Measurements from ENCODE around the gene CRYBA1.
"Not testable (repeated sequence)": the region's sequence is repeated elsewhere in the genome, so short reads cannot be mapped to it uniquely, and the experiment has no call there.

The CRYBA1 gene, protein sequence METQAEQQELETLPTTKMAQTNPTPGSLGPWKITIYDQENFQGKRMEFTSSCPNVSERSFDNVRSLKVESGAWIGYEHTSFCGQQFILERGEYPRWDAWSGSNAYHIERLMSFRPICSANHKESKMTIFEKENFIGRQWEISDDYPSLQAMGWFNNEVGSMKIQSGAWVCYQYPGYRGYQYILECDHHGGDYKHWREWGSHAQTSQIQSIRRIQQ

DNA sequence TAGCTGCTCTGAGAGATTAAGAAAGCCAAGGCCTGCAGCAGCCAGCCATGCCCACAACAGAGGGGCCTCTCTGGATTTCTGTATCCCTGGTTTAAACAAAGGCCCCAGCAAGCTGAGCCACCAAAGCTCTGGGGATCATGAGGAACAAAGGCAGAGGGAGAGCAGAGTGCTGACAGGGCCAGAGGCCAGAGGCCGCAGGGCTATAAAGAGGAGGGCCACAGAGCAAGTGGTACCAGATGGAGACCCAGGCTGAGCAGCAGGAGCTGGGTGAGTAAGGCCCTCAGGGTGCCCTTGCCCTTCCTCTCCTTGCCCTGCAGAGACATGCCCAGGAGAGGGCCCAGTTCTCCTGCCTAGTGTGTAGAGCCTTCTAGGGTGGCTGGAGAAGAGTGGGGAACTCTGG lies at the start of gene CRYBA1:
TSS of gene CRYBA1 (plus strand) at position 232 of the 400 bp plus-strand sequence. CDS start at position 237, 5 bp downstream.
- no peak for DNase-seq (ENCODE audit: low read depth)

DNA sequence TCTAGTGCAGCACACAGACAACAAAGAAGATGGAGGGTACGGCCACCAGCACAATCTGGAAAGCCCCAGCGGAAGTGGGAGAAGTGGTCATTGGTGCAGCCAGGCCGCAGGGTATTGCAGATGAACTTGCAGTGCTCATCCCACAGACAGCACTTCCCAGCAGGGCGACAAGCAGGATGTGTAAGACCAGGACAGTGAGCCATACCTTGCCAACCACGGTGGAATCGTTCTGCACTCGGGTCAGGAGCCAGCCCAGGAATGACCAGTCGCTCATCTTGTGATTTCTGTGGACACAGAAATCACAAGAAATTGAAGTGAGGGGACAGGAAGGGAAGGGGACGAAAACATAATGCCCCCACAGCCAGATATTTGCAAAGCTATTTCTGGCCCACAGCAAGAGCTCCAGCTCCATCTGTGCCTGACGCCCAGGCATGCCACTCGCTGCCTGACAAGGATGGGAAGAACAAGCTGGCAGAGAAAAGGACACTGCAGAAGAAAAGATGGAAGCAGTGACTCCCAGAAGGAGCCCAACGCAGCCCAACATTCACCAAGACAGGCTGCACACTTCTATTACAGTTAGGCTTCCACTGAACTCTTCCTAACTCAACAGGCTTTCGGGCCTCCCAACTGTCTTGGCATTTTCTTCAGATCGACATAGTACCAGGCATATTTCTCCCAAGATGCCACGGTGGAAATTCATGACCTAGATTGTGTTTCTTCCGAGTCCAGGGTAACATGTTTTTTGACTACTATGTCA lies 49.0 kb upstream of the CRYBA1 start:
- no peak for DNase-seq (ENCODE audit: low read depth)

- not testable (repeated sequence) for DNase-seq (ENCODE audit: low read depth)
Observed at GRCh38 chr17:29204068-29204804, 42.4 kb upstream of the CRYBA1 start.

- DNase-seq (ENCODE audit: low read depth) = no peak
Observed at GRCh38 chr17:29205047-29205446, 41.6 kb upstream of the CRYBA1 start.

DNA sequence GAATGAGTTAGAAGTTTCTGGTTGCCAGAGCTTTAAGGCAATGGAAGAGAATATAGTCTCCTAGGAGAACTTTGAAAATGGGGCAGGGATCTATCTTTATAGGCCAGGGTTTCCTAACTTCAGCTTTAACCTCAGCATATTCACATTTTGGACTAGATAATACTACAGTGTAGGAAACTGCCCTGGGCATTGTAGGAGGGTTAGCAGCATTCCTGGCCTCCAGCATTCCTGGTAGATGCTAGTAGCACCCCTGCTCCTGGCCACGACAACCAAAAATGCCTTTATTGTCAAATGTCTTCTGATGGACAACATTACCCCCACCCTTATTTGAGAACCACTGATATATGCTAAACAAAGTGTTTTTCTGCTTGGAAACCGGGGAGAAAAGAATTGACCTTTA lies 38.7 kb upstream of the CRYBA1 start:
- DNase-seq (ENCODE audit: low read depth) = no peak

- DNase-seq (ENCODE audit: low read depth) = no peak
Observed at GRCh38 chr17:29209073-29209472, 37.6 kb upstream of the CRYBA1 start.

GRCh38 chr17:29210879-29211278 lies 35.8 kb upstream of the CRYBA1 start:
- DNase-seq (ENCODE audit: low read depth) = no peak

DNA sequence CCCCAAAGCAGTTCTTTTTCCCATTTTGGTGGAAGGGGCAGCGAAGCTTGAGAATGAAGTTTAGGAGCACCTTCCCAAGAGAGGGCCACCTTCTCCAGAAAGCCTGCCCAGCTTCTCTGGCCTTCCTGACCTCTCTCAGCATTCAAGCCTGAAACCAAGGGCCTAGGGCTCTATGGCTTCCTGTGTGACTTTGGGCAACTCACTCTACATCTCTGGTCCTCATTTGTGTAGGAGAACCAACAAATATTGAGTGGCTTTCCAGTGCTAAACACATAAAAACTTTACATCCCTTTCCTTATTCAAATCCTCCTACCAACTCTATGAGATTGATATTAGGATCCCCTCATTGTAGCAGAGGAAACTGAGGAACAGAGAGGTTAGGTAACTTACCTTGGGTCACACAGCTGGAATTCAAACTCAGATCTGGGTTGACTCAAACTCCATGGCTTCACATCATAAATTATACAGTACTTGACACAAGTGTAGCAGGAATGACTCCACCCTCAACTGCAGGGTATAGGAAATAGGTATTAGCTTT lies 34.5 kb upstream of the CRYBA1 start:
- DNase-seq (ENCODE audit: low read depth) = no peak

DNA sequence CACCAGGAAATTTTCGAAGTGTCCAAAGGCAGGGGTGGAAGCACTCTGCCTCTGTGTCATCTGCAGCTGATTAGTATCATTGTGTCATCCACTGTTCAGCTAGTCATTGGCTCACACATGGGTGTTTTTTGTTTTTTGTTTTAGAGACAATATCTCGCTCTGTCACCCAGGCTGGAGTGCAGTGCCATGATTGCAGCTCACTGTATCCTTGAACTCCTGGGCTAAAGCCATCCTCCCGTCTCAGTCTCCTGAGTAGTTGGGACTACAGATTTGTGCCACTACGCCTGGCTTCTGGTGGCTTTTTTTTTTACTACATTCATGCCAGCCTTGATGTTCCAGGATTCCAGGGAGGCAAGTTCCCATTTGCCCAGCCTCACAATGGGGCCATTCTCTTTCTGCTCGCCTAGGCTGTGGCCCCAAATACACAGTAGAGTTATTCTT lies 34.0 kb upstream of the CRYBA1 start:
- no peak for DNase-seq (ENCODE audit: low read depth)

DNA sequence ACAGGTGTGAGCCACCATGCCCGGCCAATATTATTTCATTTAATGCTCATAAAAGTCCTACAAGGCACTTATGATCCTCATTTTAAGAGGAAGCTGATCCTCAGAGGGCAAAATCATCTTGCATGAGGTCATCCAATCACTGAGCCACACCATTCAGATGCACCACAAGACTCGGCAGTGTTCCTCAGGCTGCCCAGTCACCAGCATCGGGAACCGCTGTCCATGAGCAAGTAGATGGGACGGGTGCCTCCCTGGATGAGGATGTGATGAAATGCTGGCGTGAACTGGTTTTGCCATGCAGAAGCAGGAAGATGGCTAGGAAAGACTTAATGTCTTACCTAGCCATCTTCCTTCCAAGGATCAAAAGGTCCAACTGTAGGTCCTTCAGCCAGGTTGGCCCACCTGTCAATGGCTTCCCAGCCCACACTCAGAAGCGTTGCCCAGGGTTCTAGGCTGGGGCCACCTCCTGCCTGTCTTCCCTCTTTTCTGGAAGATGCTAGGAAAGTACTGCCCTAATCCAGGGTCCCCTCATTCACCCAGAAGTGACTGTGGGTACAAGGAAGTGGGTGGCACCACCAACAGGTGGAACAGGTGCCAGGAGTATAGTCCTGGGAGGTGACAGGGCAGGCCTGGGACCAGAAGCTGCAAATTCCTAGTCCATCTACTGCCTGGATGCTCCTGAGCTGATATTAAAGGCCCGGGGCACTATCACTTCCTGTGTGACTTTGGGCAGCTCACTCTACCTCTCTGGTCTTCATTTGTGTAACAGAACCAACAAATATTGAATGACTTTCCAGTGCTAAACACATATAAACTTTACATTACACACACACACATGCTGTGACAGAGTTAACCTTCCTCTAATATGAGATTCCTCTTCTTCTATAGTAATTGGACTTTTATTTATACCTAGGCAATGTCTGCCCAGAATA lies 32.2 kb upstream of the CRYBA1 start:
- no peak for DNase-seq (ENCODE audit: low read depth)

- DNase-seq (ENCODE audit: low read depth) = no peak
Observed at GRCh38 chr17:29215174-29215573, 31.5 kb upstream of the CRYBA1 start.

DNA sequence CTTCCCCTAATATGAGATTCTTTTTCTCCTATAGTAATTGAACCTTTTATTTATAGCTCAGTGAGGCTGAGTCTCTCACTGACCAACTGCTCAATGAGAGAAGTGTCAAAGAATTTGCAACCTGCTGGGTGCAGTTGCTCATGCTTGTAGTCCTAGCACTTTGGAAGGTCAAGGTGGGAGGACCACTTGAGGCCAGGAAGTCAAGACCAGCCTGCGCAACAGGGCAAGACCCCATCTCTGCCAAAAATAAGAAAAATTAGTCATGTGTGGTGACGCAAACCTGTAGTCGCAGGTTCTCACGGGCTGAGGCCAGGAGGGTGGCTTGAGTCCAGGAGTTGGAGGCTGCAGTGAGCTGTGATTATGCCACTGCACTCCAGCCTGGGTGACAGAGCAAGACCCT lies 30.9 kb upstream of the CRYBA1 start:
- no peak for DNase-seq (ENCODE audit: low read depth)

GRCh38 chr17:29216181-29216580 lies 30.5 kb upstream of the CRYBA1 start:
- no peak for DNase-seq (ENCODE audit: low read depth)

GRCh38 chr17:29216856-29217255 lies 29.8 kb upstream of the CRYBA1 start:
- DNase-seq (ENCODE audit: low read depth) = no peak

- peak; percentile 47 for DNase-seq (ENCODE audit: low read depth)
Observed at GRCh38 chr17:29219378-29220047, 27.1 kb upstream of the CRYBA1 start.

DNA sequence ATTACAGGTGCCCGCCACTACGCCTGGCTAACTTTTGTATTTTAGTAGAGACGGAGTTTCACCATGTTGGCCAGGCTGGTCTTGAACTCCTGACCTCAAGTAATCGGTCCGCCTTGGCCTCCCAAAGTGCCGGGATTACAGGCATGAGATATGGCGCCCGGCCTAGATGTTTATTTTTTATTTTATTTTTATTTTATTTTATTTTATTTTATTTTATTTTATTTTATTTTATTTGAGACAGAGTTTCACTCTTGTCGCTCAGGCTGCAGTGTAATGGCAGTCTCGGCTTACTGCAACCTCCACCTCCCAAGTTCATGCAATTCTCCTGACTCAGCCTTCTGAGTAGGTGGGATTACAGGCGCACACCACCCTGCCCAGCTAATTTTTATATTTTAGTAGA lies 25.3 kb upstream of the CRYBA1 start:
- not testable (repeated sequence) for DNase-seq (ENCODE audit: low read depth)

DNA sequence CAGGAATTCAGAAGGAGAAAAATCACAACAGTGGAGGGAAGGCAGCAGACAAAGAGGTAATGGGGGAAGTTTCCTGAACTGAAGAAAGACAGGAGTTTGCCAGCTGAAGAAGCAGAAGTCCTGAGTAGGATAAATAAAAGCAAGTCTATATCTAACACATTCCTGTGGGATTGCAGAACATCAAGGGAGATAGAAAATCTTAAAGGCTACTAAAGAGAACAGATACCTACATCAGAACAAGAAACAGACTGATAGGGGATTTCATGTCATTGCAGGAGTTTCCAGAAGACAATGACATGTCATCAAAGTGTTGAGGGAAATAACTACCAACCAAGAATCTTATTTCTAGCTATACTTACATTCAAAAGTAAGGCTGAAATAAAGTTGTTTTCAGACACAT lies 21.3 kb upstream of the CRYBA1 start:
- no peak for DNase-seq (ENCODE audit: low read depth)

GRCh38 chr17:29233301-29233700 lies 13.4 kb upstream of the CRYBA1 start:
- DNase-seq (ENCODE audit: low read depth) = no peak

GRCh38 chr17:29234972-29235371 lies 11.7 kb upstream of the CRYBA1 start:
- DNase-seq (ENCODE audit: low read depth) = not testable (repeated sequence)

DNA sequence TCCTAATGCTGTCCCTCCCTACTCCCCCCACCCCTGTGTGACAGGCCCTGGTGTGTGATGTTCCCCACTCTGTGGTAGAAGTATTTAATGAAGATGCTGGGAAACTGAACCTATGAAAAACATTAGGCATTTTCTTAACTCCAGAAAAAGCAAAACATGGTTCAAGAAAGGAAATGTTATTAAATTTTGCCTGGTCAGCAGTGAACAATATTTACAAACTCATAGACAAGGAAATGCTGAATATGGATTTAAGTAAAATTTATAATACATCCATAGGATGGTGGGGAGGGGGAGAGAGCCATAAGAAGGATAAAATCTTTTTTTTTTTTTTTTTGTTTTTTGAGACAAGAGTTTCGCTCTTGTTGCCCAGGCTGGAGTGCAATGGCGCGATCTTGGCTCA lies 10.8 kb upstream of the CRYBA1 start:
- DNase-seq (ENCODE audit: low read depth) = no peak

Data from stimulated activated CD8-positive, alpha-beta memory T cell treated with anti-CD3 and anti-CD28 coated beads, Interleukin-12 subunit alpha, Interleukin-12 subunit beta, amount 100 ng/mL, for 4 hours (primary cell).